ENCODE results near the gene CLPTM1. TPM values are rescaled to one million over a fixed set of nuclear protein-coding genes. Genes with fewer than 3 reads are reported as not detected.

CLPTM1 gene
- total and polyA plus RNA-seq, 2 donors (not counting 3 experiments of a cell fraction or from before 2014, with no cell fraction given): 108 to 176 TPM

GRCh38 chr19:45038931-45039893, 84.0 kb downstream of the CLPTM1 start, which contains the start of gene CLASRP:
Gene CLASRP (plus strand): TSS chr19:45039045. CDS start chr19:45040213, 1,168 bp downstream.
- Histone ChIP-seq H3K9ac (replicated peaks; ENCODE audit: extremely low read depth, insufficient read depth, low read length) (peak within 1 kb of the TSS; percentile 83), H4K20me1 (replicated peaks; ENCODE audit: control insufficient read depth, extremely low read depth, insufficient read depth, low read length) (peaks cover 3% of the 10 kb centered on the region), H3K36me3 (ENCODE audit: control insufficient read depth in 2 of 2, extremely low read depth in 1 of 2, insufficient read depth in 2 of 2, low read length in 2 of 2) (peaks cover 0 to 33% of the 10 kb centered on the region in 2 experiments), H2AFZ (ENCODE audit: low read depth, low read length) (peak within 1 kb of the TSS; percentile 80), H3K4me1 (ENCODE audit: control insufficient read depth, extremely low read depth, insufficient read depth, low read length) (peaks cover 11% of the 10 kb centered on the region), H3K4me2 (ENCODE audit: insufficient read depth, low read length) (peak within 1 kb of the TSS; percentile 89), H3K27ac (ENCODE audit: insufficient read depth, low read depth, low read length) (peak within 1 kb of the TSS; percentile 74), H3K9me1 (replicated peaks; ENCODE audit: control insufficient read depth, extremely low read depth, insufficient read depth, low read length) (no peaks in the 10 kb centered on the region), H3K4me3 (replicated peaks in 1 of 3; ENCODE audit: insufficient read depth in 1 of 3, low read depth in 1 of 3, low read length in 3 of 3) (peak within 1 kb of the TSS; percentile 55 to 95 (median 69)), H3K79me2 (ENCODE audit: control insufficient read depth, insufficient read depth, low read length) (peaks cover 36% of the 10 kb centered on the region), H3K9me3 (replicated peaks; ENCODE audit: control insufficient read depth, insufficient read depth, low read length) (no peaks in the 10 kb centered on the region), H3K27me3 (ENCODE audit: control insufficient read depth in 2 of 2, insufficient read depth in 2 of 2, low read length in 2 of 2) (no peaks in the 10 kb centered on the region)
- ChIA-PET POLR2A (interaction anchor here (0.5 to 1.0 kb wide), 5 partner anchors 12 to 124 kb away, joined by 3 to 7 read pairs (median 3); partner anchors contain the start of gene CLPTM1), CTCF (interaction anchor here (1.1 to 3.2 kb wide), 6 partner anchors 12 to 52 kb away, joined by 3 to 23 read pairs (median 5); no protein-coding TSS in a partner anchor)
- DNase-seq (ENCODE audit: low read depth, low spot score): peak; percentile 85
- TSS peak; percentile 38 for BruUV-seq (replicated peaks)
- peak; percentile 96 for FAIRE-seq
- TF ChIP-seq GATA2 (IDR thresholded peaks at IDR 0.05; ENCODE audit: insufficient read depth, insufficient read length, low read depth, low read length) (no peak), JUN (IDR thresholded peaks at IDR 0.05; ENCODE audit: borderline replicate concordance, insufficient read depth, insufficient read length, low read depth) (no peak), EZH2 (IDR thresholded peaks at IDR 0.05; ENCODE audit: borderline replicate concordance, low read depth, low read length, severe bottlenecking) (no peak), POLR2A (IDR thresholded peaks at IDR 0.05; ENCODE audit: low read depth, low read length) (peak; percentile 91), MAX (IDR thresholded peaks at IDR 0.05; ENCODE audit: insufficient read depth, insufficient read length) (no peak), CTCF (IDR thresholded peaks at IDR 0.05; ENCODE audit: extremely low read depth in 1 of 2, insufficient read depth in 1 of 2, low read depth in 1 of 2, low read length in 2 of 2) (no peak), MYC (IDR thresholded peaks at IDR 0.05; ENCODE audit: low read depth, low read length) (no peak), FOS (IDR thresholded peaks at IDR 0.05; ENCODE audit: borderline replicate concordance, insufficient read depth, low read length) (no peak), POLR2AphosphoS5 (IDR thresholded peaks at IDR 0.05; ENCODE audit: insufficient read depth, low read depth, low read length) (peak; percentile 91)
- dilution Hi-C loops (cut with MboI; ENCODE audit: extremely low pct_ligation_motif_present, low sequenced_read_pairs) (no loop called here), intact Hi-C loops (cut with micrococcal nuclease) (loop anchor here (1.0 to 5.0 kb wide), 2 partner anchors 37 to 38 kb away; partner anchors contain the start of genes GEMIN7 and ZNF296)

Data from endothelial cell of umbilical vein (primary cell).